Ectodermal cell (in vitro differentiated cells): ENCODE results near the gene RAET1L.
"Not testable (repeated sequence)": the region's sequence is repeated elsewhere in the genome, so short reads cannot be mapped to it uniquely, and the experiment has no call there.

Source experiments
- H3K27ac ChIP-seq: 2 replicates; pipeline ENCODE4 v1.7.0; 2013; ENCODE audit warnings: mild to moderate bottlenecking, low read depth, low read length; ENCODE audit not compliant: insufficient read depth, poor library complexity, severe bottlenecking
- H3K27me3 ChIP-seq: 2 replicates; pipeline ENCODE4 v1.7.0; 2013; ENCODE audit warnings: mild to moderate bottlenecking, low read length; ENCODE audit not compliant: insufficient read depth, control insufficient read depth, poor library complexity, severe bottlenecking
- H3K36me3 ChIP-seq: one replicate; pipeline ENCODE4 v1.7.0; 2013; ENCODE audit warnings: low read length; ENCODE audit not compliant: control insufficient read depth, insufficient read depth
- H3K4me1 ChIP-seq: one replicate; pipeline ENCODE4 v1.7.0; 2013; ENCODE audit warnings: low read length; ENCODE audit not compliant: control insufficient read depth, insufficient read depth
- H3K4me3 ChIP-seq: 2 replicates; pipeline ENCODE4 v1.7.0; 2013; ENCODE audit warnings: low read depth, low read length, control low read depth; ENCODE audit not compliant: insufficient read depth
- H3K9me3 ChIP-seq: 2 replicates; pipeline ENCODE4 v1.7.0; 2013; ENCODE audit warnings: mild to moderate bottlenecking, low read length, moderate library complexity; ENCODE audit not compliant: control insufficient read depth
- WGBS, 2 experiments: methylation state at CpG; one replicate each; pipeline ENCODE4 v1.1.7; 2013; ENCODE audit warnings: missing lambda C conversion rate in 2 of 2; 5-methylcytosine and 5-hydroxymethylcytosine counted together

RAET1L gene

DNA sequence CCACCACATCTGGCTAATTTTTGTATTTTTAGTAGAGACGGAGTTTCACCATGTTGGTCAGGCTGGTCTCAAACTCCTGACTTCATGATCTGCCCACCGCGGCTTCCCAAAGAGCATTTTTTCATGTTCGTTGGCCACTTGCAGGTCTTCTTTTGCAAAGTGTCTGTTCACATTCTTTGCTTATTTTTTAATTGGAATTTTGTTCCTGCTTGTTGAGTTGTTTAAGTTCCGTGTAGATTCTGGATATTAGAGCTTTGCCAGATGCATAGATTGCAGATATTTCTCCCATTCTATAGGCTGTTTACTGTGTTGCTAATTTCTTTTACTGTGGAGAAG is 8.2 kb downstream of the RAET1L start:
- not testable (repeated sequence) for H3K9me3 ChIP-seq, H3K4me3 ChIP-seq, H3K27ac ChIP-seq, H3K4me1 ChIP-seq, H3K36me3 ChIP-seq
- WGBS, 2 experiments: 13 to 14% methylated on average over 5 of the region's 5 CpGs
- H3K27me3 ChIP-seq: peaks cover 73% of the 10 kb centered on the region

- Histone ChIP-seq H3K9me3 (no peaks in the 10 kb centered on the region), H3K4me3 (no peak overlapping the region), H3K36me3 (no peaks in the 10 kb centered on the region), H3K27me3 (peaks cover 79% of the 10 kb centered on the region), H3K4me1 (no peaks in the 10 kb centered on the region), H3K27ac (no peak overlapping the region)
- 35 to 39% methylated on average over 6 of the region's 6 CpGs for WGBS, 2 experiments
Observed at GRCh38 chr6:150016324-150017185, 8.8 kb downstream of the RAET1L start.

DNA sequence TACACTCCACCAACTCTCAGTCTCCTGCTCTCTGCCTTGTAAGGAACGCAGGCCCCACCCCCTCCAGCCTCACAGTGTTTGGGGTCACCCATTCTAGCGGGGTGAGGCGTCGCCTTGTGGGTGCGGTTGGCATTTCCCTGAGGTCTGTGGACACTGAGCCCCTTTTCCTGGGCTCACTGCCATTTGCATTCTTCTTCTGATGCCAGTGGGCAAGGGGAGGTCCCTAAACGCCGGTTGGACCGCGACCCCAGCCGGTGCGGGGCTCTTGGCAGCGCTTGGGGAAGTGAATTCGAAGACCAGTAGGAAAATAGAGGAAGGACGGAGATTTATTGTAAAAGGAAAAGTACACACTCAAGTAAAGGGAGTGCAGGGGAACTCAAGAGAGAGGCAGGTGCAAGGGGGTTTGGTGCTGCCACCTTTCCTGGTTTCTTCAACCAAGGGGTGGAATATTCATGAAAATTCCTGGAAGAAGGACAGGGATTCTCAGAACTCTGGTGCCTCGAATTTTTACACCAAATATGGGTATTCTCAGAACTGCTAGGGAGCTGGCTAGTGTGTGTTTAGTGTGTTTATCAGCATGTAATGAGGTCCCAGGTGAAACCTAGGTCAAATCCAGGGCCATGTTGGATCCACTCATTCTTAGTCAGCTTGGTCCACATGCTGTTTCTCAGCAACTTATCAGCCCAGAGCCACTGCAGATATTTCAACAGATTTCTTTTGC is 9.9 kb downstream of the RAET1L start:
- H3K4me1 ChIP-seq, H3K4me3 ChIP-seq, H3K27ac ChIP-seq, H3K9me3 ChIP-seq, H3K36me3 ChIP-seq: not testable (repeated sequence)
- WGBS, 2 experiments: 8 to 11% methylated on average over 15 of the region's 15 CpGs
- peaks cover 90% of the 10 kb centered on the region for H3K27me3 ChIP-seq

GRCh38 chr6:150014623-150015280 is 10.6 kb downstream of the RAET1L start:
- H3K4me3 ChIP-seq, H3K27ac ChIP-seq, H3K36me3 ChIP-seq, H3K9me3 ChIP-seq, H3K4me1 ChIP-seq: not testable (repeated sequence)
- WGBS, 2 experiments: 6 to 8% methylated on average over 31 to 34 of the region's 50 CpGs
- peaks cover 97% of the 10 kb centered on the region for H3K27me3 ChIP-seq

DNA sequence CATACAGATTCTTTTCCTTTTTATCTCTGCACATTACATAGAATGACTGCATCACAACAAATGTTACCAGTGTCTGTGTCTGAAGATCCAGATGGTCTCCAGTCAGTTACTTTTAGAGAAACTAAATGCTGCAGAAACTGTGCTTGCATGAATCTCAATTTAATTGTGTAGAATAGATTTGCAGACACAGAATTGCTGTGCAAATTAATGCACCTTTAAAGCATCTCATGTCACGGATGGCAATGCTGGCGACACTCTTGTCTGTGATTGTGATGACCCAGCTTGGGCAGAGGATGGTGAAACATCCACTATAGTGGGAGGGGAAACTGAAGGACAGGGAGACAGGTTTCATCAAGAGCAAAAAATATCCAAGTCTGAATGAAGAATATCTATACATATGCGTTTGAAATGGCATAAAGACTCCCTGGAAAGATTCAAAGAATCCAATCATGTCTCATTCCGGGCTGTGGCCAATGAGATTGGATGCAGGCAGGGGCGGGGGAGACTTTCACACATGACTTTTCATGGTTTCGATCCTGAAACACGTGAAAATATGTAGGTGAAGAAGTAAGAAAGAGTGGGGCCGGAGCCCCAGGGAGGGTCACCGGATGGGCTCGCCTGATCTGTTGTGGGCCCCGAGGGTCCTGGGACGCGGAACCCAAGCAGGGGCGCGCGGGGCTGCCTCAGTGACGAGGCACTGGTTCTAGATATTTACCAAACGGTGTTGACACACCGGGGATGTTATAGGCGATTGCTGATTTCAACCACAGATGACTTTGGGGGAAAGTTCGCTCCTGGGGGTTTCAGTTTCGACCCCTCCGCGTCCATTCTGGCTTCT is 11.3 kb downstream of the RAET1L start:
- peaks cover 100% of the 10 kb centered on the region for H3K27me3 ChIP-seq
- not testable (repeated sequence) for H3K36me3 ChIP-seq, H3K9me3 ChIP-seq, H3K4me1 ChIP-seq, H3K4me3 ChIP-seq, H3K27ac ChIP-seq
- WGBS, 2 experiments: 20 to 21% methylated on average over 6 to 9 of the region's 24 CpGs

GRCh38 chr6:150012846-150013784 is 12.2 kb downstream of the RAET1L start:
- H3K36me3 ChIP-seq, H3K9me3 ChIP-seq, H3K4me1 ChIP-seq, H3K27ac ChIP-seq, H3K4me3 ChIP-seq: not testable (repeated sequence)
- 54 to 55% methylated on average over 7 to 8 of the region's 8 CpGs for WGBS, 2 experiments
- peaks cover 99% of the 10 kb centered on the region for H3K27me3 ChIP-seq

GRCh38 chr6:150008588-150008987 is 16.7 kb downstream of the RAET1L start:
- Histone ChIP-seq H3K4me3 (no peak overlapping the region), H3K27ac (no peak overlapping the region), H3K27me3 (peaks cover 81% of the 10 kb centered on the region), H3K36me3 (no peaks in the 10 kb centered on the region), H3K9me3 (no peaks in the 10 kb centered on the region), H3K4me1 (peaks cover 4% of the 10 kb centered on the region)
- 61 to 69% methylated on average over 9 of the region's 9 CpGs for WGBS, 2 experiments

DNA sequence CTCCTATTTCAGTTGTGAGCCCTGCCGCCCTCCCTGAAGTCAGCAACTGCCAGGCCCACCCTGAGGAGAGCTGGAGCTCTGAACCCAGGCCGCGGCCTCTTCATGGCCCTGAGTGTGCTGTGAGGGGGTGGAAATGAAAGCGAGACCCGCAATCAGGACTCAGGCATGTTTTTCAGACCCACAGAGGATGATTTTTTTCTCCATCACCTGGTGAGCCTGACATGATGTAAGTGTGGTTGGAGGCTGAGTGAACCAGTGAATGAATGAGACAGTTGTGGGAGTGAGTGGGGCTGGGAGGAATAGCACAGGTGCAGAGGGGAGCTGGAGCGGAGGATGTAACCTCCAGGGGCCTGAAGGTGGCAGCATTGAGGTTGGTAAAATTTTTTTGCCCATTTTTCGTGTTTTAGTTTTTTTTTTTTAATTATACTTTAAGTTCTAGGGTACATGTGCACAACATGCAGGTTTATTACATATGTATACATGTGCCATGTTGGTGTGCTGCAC is 18.3 kb downstream of the RAET1L start:
- no peak overlapping the region for H3K27ac ChIP-seq
- 57 to 67% methylated on average over 6 to 7 of the region's 7 CpGs for WGBS, 2 experiments
- peaks cover 4% of the 10 kb centered on the region for H3K4me1 ChIP-seq
- peaks cover 70% of the 10 kb centered on the region for H3K27me3 ChIP-seq
- H3K36me3 ChIP-seq: no peaks in the 10 kb centered on the region
- H3K9me3 ChIP-seq: no peaks in the 10 kb centered on the region
- no peak overlapping the region for H3K4me3 ChIP-seq
